HepG2 (cell line): ENCODE measurements around the gene CMYA5. TPM values are rescaled to one million over a fixed set of nuclear protein-coding genes. Genes with fewer than 3 reads are reported as not detected.

Experiments
- DNMT3B ChIP-seq: conservative IDR thresholded peaks from 2 replicates; pipeline ENCODE4 v1.6.1; 2016; ENCODE audit warnings: missing biosample characterization, control low read depth
- HES4 ChIP-seq: sonication (generic); formaldehyde crosslinking; IDR thresholded peaks from 2 replicates; pipeline ENCODE4 v1.9.0; 2021; ENCODE audit warnings: mild to moderate bottlenecking, missing genetic modification reagents, borderline replicate concordance
- HIVEP1 ChIP-seq: sonication (generic); formaldehyde crosslinking; IDR thresholded peaks from 2 replicates; pipeline ENCODE4 v1.4.0; 2020; ENCODE audit warnings: mild to moderate bottlenecking, missing genetic modification reagents
- HMGXB3 ChIP-seq: sonication (generic); formaldehyde crosslinking; IDR thresholded peaks from 2 replicates; pipeline ENCODE4 v1.4.0; 2020; ENCODE audit warnings: missing genetic modification reagents, borderline replicate concordance
- HNRNPK ChIP-seq: fragments of 200-400 bp; formaldehyde crosslinking; IDR thresholded peaks from 2 replicates; pipeline ENCODE4 v1.6.1; 2018; ENCODE audit warnings: low read length, low read depth, moderate library complexity, mild to moderate bottlenecking; ENCODE audit not compliant: poor library complexity, severe bottlenecking
- JUN ChIP-seq: sonication (generic); formaldehyde crosslinking; IDR thresholded peaks from 2 replicates; pipeline ENCODE4 v1.4.0; 2020; ENCODE audit warnings: mild to moderate bottlenecking, missing genetic modification reagents
- KLF13 ChIP-seq: sonication (generic); formaldehyde crosslinking; IDR thresholded peaks from 2 replicates; pipeline ENCODE4 v1.4.0; 2020; ENCODE audit warnings: mild to moderate bottlenecking, missing genetic modification reagents
- LCORL ChIP-seq, 2 experiments: fragments of 450-650 bp in 1 of 2; sonication (generic) in 1 of 2; formaldehyde crosslinking in 1 of 2; IDR thresholded peaks; 2 replicates each; pipeline versions ENCODE4 v1.5.0 to v1.6.1; 2017 to 2020; ENCODE audit warnings: antibody characterized with exemption in 1 of 2, missing genetic modification reagents in 1 of 2
- NFYB ChIP-seq: sonication (generic); formaldehyde crosslinking; IDR thresholded peaks from 2 replicates; pipeline ENCODE4 v1.4.0; 2020; ENCODE audit warnings: missing genetic modification reagents
- PATZ1 ChIP-seq: sonication (generic); formaldehyde crosslinking; IDR thresholded peaks from 2 replicates; pipeline ENCODE4 v1.4.0; 2020; ENCODE audit warnings: missing genetic modification reagents
- RAD21 ChIP-seq: fragments of 450-650 bp; formaldehyde crosslinking; IDR thresholded peaks from 2 replicates; pipeline ENCODE4 v1.5.0; 2020; ENCODE audit warnings: mild to moderate bottlenecking
- RFXAP ChIP-seq: sonication (generic); formaldehyde crosslinking; IDR thresholded peaks from 2 replicates; pipeline ENCODE4 v1.4.0; 2020; ENCODE audit warnings: missing genetic modification reagents, borderline replicate concordance
- RXRB ChIP-seq: IDR thresholded peaks from 2 replicates; pipeline ENCODE4 v1.6.1; 2016; ENCODE audit warnings: borderline replicate concordance, missing genetic modification reagents, missing compliant biosample characterization
- SIX1 ChIP-seq: sonication (generic); formaldehyde crosslinking; IDR thresholded peaks from 2 replicates; pipeline ENCODE4 v1.4.0; 2020; ENCODE audit warnings: missing genetic modification reagents, borderline replicate concordance
- SMC3 ChIP-seq: IDR thresholded peaks from 2 replicates; pipeline ENCODE4 v1.6.1; 2011; ENCODE audit warnings: low read length, improper control_type of control experiment
- USF2 ChIP-seq, 2 experiments: sonication (generic) in 1 of 2; formaldehyde crosslinking in 1 of 2; IDR thresholded peaks; 2 replicates each; pipeline versions ENCODE4 v1.5.1 to v1.6.1; 2011 to 2020; ENCODE audit warnings: borderline replicate concordance in 1 of 2, low read depth in 1 of 2, low read length in 1 of 2, mild to moderate bottlenecking in 1 of 2, missing genetic modification reagents in 1 of 2, moderate library complexity in 1 of 2
- ZBTB3 ChIP-seq: sonication (generic); formaldehyde crosslinking; IDR thresholded peaks from 2 replicates; pipeline ENCODE4 v1.4.0; 2020; ENCODE audit warnings: low read depth, mild to moderate bottlenecking, moderate library complexity, missing genetic modification reagents, borderline replicate concordance
- ZFP90 ChIP-seq: sonication (generic); formaldehyde crosslinking; IDR thresholded peaks from 2 replicates; pipeline ENCODE4 v1.8.0; 2022; ENCODE audit warnings: missing genetic modification reagents, mild to moderate bottlenecking, inconsistent platforms, borderline replicate concordance
- ZNF451 ChIP-seq: sonication (generic); formaldehyde crosslinking; IDR thresholded peaks from 2 replicates; pipeline ENCODE4 v1.5.0; 2020; ENCODE audit warnings: mild to moderate bottlenecking, missing genetic modification reagents
- ZNF501 ChIP-seq: sonication (generic); formaldehyde crosslinking; IDR thresholded peaks from 2 replicates; pipeline ENCODE4 v1.5.1; 2020; ENCODE audit warnings: mild to moderate bottlenecking, moderate library complexity, missing genetic modification reagents
- ZNF768 ChIP-seq: sonication (generic); formaldehyde crosslinking; IDR thresholded peaks from 2 replicates; pipeline ENCODE4 v1.4.0; 2020; ENCODE audit warnings: missing genetic modification reagents
- polyA plus RNA-seq, 8 experiments: library from polyadenylated mRNA; depleted of rRNA in 3 of 8; stranded (reverse) in 7 of 8; unstranded in 1 of 8; fragments of >200 nt; fragmentation: Illumina TruSeq in 4 of 8; extraction: Trizol in 4 of 8; gene quantifications; 2 replicates each; pipeline versions ENCODE4 v1.2.1 to v1.2.3, GENCODE V29; 2011 to 2016; ENCODE audit warnings: low read depth in 4 of 8, missing spikeins in 1 of 8, mixed read lengths in 1 of 8; ENCODE audit not compliant: insufficient read depth in 1 of 8
- total RNA-seq, 5 experiments: library from RNA; depleted of rRNA; stranded (reverse); fragments of >200 nt; fragmentation: Illumina TruSeq; extraction: Trizol; gene quantifications; 2 replicates each; pipeline ENCODE4 v1.2.3, GENCODE V29; 2016; ENCODE audit warnings: low read depth in 1 of 5

Gene CMYA5
- total and polyA plus RNA-seq, 2 of the 13 experiments (the other 11 are each of a cell fraction or from before 2014, with no cell fraction given), result 0.13 to 0.51 TPM

GRCh38 chr5:79754865-79755555 lies 65.4 kb downstream of the CMYA5 start (continued):
- TF ChIP-seq HMGXB3 (CRISPR knock-in tag) (no peak), HES4 (CRISPR knock-in tag) (no peak), NFYB (no peak), ZNF451 (CRISPR knock-in tag) (no peak), LCORL (IDR thresholded peaks at IDR 0.05) (peak; percentile 83; the same call in 1 of the 2 replicates), LCORL (CRISPR knock-in tag; IDR thresholded peaks at IDR 0.05) (peak; percentile 91), ZFP90 (CRISPR knock-in tag) (no peak), HNRNPK (no peak), ZBTB3 (no peak), HIVEP1 (CRISPR knock-in tag) (no peak), JUN (CRISPR knock-in tag) (no peak), USF2 (IDR thresholded peaks at IDR 0.05; ENCODE audit: low read depth, low read length) (no peak), USF2 (CRISPR knock-in tag; IDR thresholded peaks at IDR 0.05; ENCODE audit: borderline replicate concordance) (no peak), KLF13 (CRISPR knock-in tag) (no peak), SMC3 (no peak), ZNF501 (peak; percentile 41; the same call in 1 of the 2 replicates), RAD21 (CRISPR knock-in tag) (no peak), PATZ1 (CRISPR knock-in tag) (0 out of 2 replicates have a peak, but pooled peaks have one; percentile 8), DNMT3B (CRISPR knock-in tag) (no peak), RFXAP (CRISPR knock-in tag) (no peak), ZNF768 (CRISPR knock-in tag) (no peak), SIX1 (CRISPR knock-in tag) (peak; percentile 68; the same call in 1 of the 2 replicates), RXRB (0 out of 2 replicates have a peak, but pooled peaks have one; percentile 24)
